ENCODE measurements around the gene STON1.

GRCh38 chr2:48541666-48542389 is 11.9 kb downstream of the STON1 start:
- TF ChIP-seq CTCF (conservative IDR thresholded peaks at IDR 0.05) (no peak), ZFX (IDR thresholded peaks at IDR 0.05) (no peak)
